Heart right ventricle (tissue), 16 donors: ENCODE data around the gene OLFML1. TPM values are rescaled to one million over a fixed set of nuclear protein-coding genes. Genes with fewer than 3 reads are reported as not detected.

Experiments
- ATAC-seq, 8 donors: fragments of 200-7000 bp; cut with Tn5 transposase; one replicate each; pipeline ENCODE4 v1.9.1; 2020; ENCODE audit warnings: mild to moderate bottlenecking in 8 of 8, moderate library complexity in 8 of 8, moderate number of reproducible peaks in 1 of 8
- DNase-seq, 2 donors: peaks; one replicate each; pipeline ENCODE4 v3.0.0-alpha.2; 2020
- H3K27ac ChIP-seq, 10 donors: fragments of 200-600 bp; sonication (generic) in 2 of 10; one replicate each; pipeline versions ENCODE4 v1.5.0 to v1.8.0; 2020 to 2022; ENCODE audit warnings: mild to moderate bottlenecking in 3 of 10
- H3K27me3 ChIP-seq, 7 donors: fragments of 200-600 bp; one replicate each; pipeline ENCODE4 v1.8.0; 2021 to 2022; ENCODE audit warnings: mild to moderate bottlenecking in 2 of 7
- H3K36me3 ChIP-seq, 9 donors: fragments of 200-600 bp; sonication (generic) in 1 of 9; one replicate each; pipeline versions ENCODE4 v1.5.0 to v1.8.0; 2020 to 2022; ENCODE audit warnings: mild to moderate bottlenecking in 2 of 9
- H3K4me1 ChIP-seq, 9 donors: fragments of 200-600 bp; sonication (generic) in 1 of 9; one replicate each; pipeline versions ENCODE4 v1.5.0 to v1.8.0; 2020 to 2022; ENCODE audit warnings: mild to moderate bottlenecking in 4 of 9
- H3K4me3 ChIP-seq, 10 donors: fragments of 200-600 bp; sonication (generic) in 2 of 10; one replicate each; pipeline versions ENCODE4 v1.5.0 to v1.8.0; 2020 to 2022; ENCODE audit warnings: mild to moderate bottlenecking in 7 of 10, moderate library complexity in 2 of 10
- H3K9me3 ChIP-seq, 11 donors: fragments of 200-600 bp in 10 of 11; sonication (generic) in 2 of 11; one replicate each; pipeline versions ENCODE4 v1.5.0 to v1.8.0; 2013 to 2022; ENCODE audit warnings: mild to moderate bottlenecking in 2 of 11, control low read depth in 1 of 11, moderate library complexity in 1 of 11
- WGBS, 2 donors: extraction: QIAGEN DNeasy Blood & Tissue Kit; methylation state at CpG; one replicate each; pipeline ENCODE4 v1.1.7; 2013; ENCODE audit warnings: inconsistent platforms in 1 of 2; 5-methylcytosine and 5-hydroxymethylcytosine counted together
- intact Hi-C, 10 donors: fragments of 100-400 bp; cut with DNase I; formaldehyde crosslinking; loops; one replicate each; pipeline versions ENCODE4 v1.11.1 to v1.14.2; 2022
- polyA plus RNA-seq, 2 donors: library from polyadenylated mRNA; stranded (reverse); fragments of 200-250 nt; gene quantifications; one replicate each; pipeline ENCODE4 v1.2.3, GENCODE V29; 2013
- total RNA-seq, 10 donors: library from RNA; stranded (reverse); fragmentation: NEBNext Ultra II Directional in 3 of 10; extraction: Animal tissue kit (Norgen Biotek cat#: 25700) in 3 of 10; gene quantifications; one replicate each; pipeline versions ENCODE4 v1.2.1 to v1.2.4, GENCODE V29; 2021 to 2023
- TF ChIP-seq, protein P1 (sequence below), 9 donors: fragments of 200-600 bp; sonication (generic) in 2 of 9; IDR thresholded peaks; one replicate each; pipeline versions ENCODE4 v1.5.0 to v1.8.0; 2021 to 2022; ENCODE audit warnings: antibody characterized with exemption in 9 of 9, mild to moderate bottlenecking in 5 of 9, moderate library complexity in 1 of 9
- donor health status: Arrhythmogenic right ventricular cardiomyopathy.
- donor health status: ischemic (EF 13 %, LVEDD 7.1; RV severe dilation, severe dysfunction).
- donor health status: healthy with polysubstance abuse.
- donor health status: DM: no; HTN: yes; CAD: no.
- donor health status: DM: no; HTN: no; CAD: no.
- donor health status: ischemic (EF 25% LVEDD 6.9; RV normal size, moderate dysfunction).
- donor health status: ischemic (EF 25% LVEDD 5.7; RV mildly dilated, moderate dysfunction).
- donor health status: healthy.
- donor health status: DM: yes; HTN: yes; CAD: no.
- donor health status: Ischemic cardiomyopathy.
- donor health status: ischemic (EF 35%, LVEDD 5.7; RV mildly dilated, moderate dysfunction).
- donor health status: nonischemic (EF 11% LVEDD 7.7; RV severe dilation, severe dysfunction).
- donor health status: DM: yes; HTN: yes; CAD: no.
- donor health status: PGD.
- donor health status: ischemic (EF 29% LVEDD 5.4; RV normal size, mild dysfunction).
- donor health status: nonischemic (EF 23%, LVEDD 6.1; RV moderate dilation, normal function).

Gene OLFML1
- total and polyA plus RNA-seq, 12 donors = 2.2 to 8.3 (median 5.0) TPM

DNA sequence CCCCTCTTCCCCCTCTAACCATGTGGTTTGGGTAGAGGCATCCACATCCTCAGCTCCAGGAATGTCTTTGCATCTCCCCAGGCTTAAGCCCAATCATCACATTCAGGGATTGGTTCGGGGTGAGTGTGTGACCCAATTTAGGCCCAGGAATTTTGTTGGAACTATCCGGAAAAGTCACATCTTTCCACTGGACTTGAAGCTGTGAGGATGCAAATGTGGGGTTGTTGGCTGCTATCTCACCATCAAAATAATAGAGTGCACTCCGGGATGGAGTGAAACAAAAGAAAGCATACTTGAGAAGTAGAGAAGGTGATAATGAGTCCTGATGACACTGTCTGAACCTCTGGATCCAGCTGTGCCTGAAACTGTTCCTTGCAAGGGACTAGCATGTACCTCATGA, 33.8 kb upstream of the OLFML1 start:
- 77 to 78% methylated on average over 3 of the region's 3 CpGs for WGBS, 2 donors

DNA sequence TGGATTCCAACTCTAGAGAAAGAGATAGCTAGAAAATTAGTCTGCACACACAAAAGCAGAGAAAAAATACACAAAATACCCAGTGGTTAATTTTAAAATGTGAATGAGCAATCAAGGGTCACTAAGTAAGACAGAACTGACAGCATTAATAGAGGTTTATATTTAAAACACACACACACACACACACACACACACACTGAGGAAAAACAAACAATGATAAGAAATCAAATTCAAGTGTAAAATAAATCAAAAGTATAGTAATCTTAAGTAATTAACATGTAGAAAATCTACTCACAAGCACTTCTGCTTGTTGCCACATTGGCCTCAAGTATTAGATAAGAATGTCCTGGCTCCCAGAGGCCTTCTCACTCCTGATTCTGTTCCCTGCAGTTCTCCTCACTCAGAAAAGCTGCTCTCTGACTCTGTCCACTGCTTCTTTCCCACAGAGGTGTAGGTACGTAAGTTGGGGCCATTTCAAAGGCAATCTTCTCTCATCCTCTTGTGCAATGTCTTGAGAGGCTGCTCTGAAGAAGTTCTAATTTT, 33.3 kb upstream of the OLFML1 start:
- 55 to 58% methylated on average over 1 of the region's 1 CpG for WGBS, 2 donors
- H3K9me3 ChIP-seq = no peaks in the 10 kb centered on the region
- ATAC-seq = no peak
- intact Hi-C loops = no loop called here
- TF ChIP-seq, protein P1, sequence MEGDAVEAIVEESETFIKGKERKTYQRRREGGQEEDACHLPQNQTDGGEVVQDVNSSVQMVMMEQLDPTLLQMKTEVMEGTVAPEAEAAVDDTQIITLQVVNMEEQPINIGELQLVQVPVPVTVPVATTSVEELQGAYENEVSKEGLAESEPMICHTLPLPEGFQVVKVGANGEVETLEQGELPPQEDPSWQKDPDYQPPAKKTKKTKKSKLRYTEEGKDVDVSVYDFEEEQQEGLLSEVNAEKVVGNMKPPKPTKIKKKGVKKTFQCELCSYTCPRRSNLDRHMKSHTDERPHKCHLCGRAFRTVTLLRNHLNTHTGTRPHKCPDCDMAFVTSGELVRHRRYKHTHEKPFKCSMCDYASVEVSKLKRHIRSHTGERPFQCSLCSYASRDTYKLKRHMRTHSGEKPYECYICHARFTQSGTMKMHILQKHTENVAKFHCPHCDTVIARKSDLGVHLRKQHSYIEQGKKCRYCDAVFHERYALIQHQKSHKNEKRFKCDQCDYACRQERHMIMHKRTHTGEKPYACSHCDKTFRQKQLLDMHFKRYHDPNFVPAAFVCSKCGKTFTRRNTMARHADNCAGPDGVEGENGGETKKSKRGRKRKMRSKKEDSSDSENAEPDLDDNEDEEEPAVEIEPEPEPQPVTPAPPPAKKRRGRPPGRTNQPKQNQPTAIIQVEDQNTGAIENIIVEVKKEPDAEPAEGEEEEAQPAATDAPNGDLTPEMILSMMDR (IDR thresholded peaks at IDR 0.05) = no peak
- H3K36me3 ChIP-seq = no peaks in the 10 kb centered on the region
- DNase-seq = no peak
- peaks cover 0 to 6% (median 0%) of the 10 kb centered on the region in 9 donors for H3K4me1 ChIP-seq
- H3K4me3 ChIP-seq = no peak overlapping the region
- H3K27me3 ChIP-seq = no peaks in the 10 kb centered on the region
- no peak overlapping the region for H3K27ac ChIP-seq

More for the DNA sequence above, 33.8 kb upstream of the OLFML1 start:
- H3K9me3 ChIP-seq = no peaks in the 10 kb centered on the region
- TF ChIP-seq, protein P1 (IDR thresholded peaks at IDR 0.05) = no peak
- no peak for DNase-seq
- H3K4me3 ChIP-seq = no peak overlapping the region
- peaks cover 0 to 6% (median 0%) of the 10 kb centered on the region in 9 donors for H3K4me1 ChIP-seq
- no peak overlapping the region for H3K27ac ChIP-seq
- intact Hi-C loops = no loop called here
- no peaks in the 10 kb centered on the region for H3K36me3 ChIP-seq
- ATAC-seq = no peak
- H3K27me3 ChIP-seq = no peaks in the 10 kb centered on the region

DNA sequence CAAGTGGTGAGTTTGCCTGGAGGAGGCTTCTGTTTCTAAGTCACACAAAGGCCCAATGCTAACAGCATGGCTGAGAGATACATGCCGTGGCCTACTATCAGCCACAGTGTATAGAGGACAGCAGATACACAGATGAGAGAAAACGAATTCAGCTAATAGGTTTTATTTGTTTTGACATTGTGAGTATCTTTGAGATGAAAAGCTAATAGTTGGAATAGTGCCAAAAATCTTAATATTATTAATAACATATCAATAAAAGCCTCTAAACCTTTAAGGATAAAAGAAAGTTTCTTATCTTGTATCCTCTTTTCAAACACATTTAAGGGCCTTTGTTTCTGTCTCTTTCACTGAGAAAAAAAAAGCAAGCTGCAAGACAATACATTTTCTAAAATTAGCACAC, 30.5 kb upstream of the OLFML1 start:
- no peak overlapping the region for H3K27ac ChIP-seq
- H3K9me3 ChIP-seq = no peaks in the 10 kb centered on the region
- intact Hi-C loops = no loop called here
- H3K4me1 ChIP-seq = no peaks in the 10 kb centered on the region
- TF ChIP-seq, protein P1 (IDR thresholded peaks at IDR 0.05) = no peak
- no peak for ATAC-seq
- no peaks in the 10 kb centered on the region for H3K36me3 ChIP-seq
- no peak for DNase-seq
- WGBS, 2 donors = 73 to 80% methylated on average over 2 of the region's 2 CpGs
- H3K4me3 ChIP-seq = no peak overlapping the region
- H3K27me3 ChIP-seq = no peaks in the 10 kb centered on the region

DNA sequence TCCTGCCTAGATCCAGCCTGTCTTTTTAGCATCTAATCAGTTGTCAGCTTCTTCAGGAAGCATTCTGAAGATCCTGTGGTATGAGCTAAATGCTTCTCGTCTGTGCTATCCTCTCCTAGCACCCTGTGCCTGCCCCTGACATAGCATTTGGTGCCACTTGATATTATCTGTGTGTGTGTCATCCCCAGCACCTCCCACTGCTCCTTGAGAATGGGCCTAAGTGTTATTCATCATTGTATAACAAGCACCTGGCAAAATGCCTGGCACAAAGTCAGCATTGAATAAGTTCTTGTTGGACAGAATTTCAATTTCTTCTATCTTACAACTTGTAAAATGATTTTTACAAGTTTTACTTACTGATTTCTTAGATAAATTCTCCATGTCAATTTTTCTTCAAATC, 28.1 kb upstream of the OLFML1 start:
- H3K27ac ChIP-seq = no peak overlapping the region
- TF ChIP-seq, protein P1 (IDR thresholded peaks at IDR 0.05) = no peak
- intact Hi-C loops = no loop called here
- DNase-seq (no peak), ATAC-seq (no peak)
- H3K27me3 ChIP-seq = no peaks in the 10 kb centered on the region
- H3K4me1 ChIP-seq = no peaks in the 10 kb centered on the region
- H3K4me3 ChIP-seq = no peak overlapping the region
- H3K36me3 ChIP-seq = no peaks in the 10 kb centered on the region
- no peaks in the 10 kb centered on the region for H3K9me3 ChIP-seq
- WGBS, 2 donors = 68 to 81% methylated on average over 1 of the region's 1 CpG
